DND-41 (cell line): Measurements from ENCODE around the gene MREG.

Experiments
- ATAC-seq: fragments of 200-7000 bp; cut with Tn5 transposase; 3 replicates; pipeline ENCODE4 v1.9.1; 2021; ENCODE audit warnings: low read depth; ENCODE audit not compliant: insufficient read depth
- DNase-seq: peaks from one replicate; pipeline ENCODE4 v3.0.0-alpha.2; 2020
- H2AFZ ChIP-seq: 2 replicates; pipeline ENCODE4 v1.6.0; 2012; ENCODE audit warnings: low read depth, low read length
- H3K27ac ChIP-seq: 2 replicates; pipeline ENCODE4 v1.5.1; 2012; ENCODE audit warnings: low read length, inconsistent platforms
- H3K27me3 ChIP-seq: fragments of 200-600 bp; sonication (generic); 2 replicates; pipeline ENCODE4 v1.6.0; 2012; ENCODE audit warnings: low read length, mild to moderate bottlenecking, inconsistent platforms; ENCODE audit not compliant: insufficient read depth, poor library complexity
- H3K36me3 ChIP-seq: 2 replicates; pipeline ENCODE4 v1.5.1; 2012; ENCODE audit warnings: low read length, inconsistent platforms; ENCODE audit not compliant: insufficient read depth
- H3K4me1 ChIP-seq: 2 replicates; pipeline ENCODE4 v1.5.1; 2012; ENCODE audit warnings: mild to moderate bottlenecking, low read length; ENCODE audit not compliant: insufficient read depth
- H3K4me2 ChIP-seq: 2 replicates; pipeline ENCODE4 v1.6.0; 2012; ENCODE audit warnings: mild to moderate bottlenecking, moderate library complexity, low read length, inconsistent platforms; ENCODE audit not compliant: insufficient read depth
- H3K4me3 ChIP-seq, 2 experiments: fragments of 200-600 bp in 1 of 2; shearing (Covaris generic) in 1 of 2; 2 replicates each; pipeline ENCODE4 v1.5.1; 2012 to 2016; ENCODE audit warnings: inconsistent platforms in 2 of 2, low read length in 2 of 2, mild to moderate bottlenecking in 2 of 2, low read depth in 1 of 2, moderate library complexity in 1 of 2
- H3K79me2 ChIP-seq: 2 replicates; pipeline ENCODE4 v1.6.0; 2012; ENCODE audit warnings: low read length, inconsistent platforms; ENCODE audit not compliant: insufficient read depth
- H3K9ac ChIP-seq: 2 replicates; pipeline ENCODE4 v1.6.0; 2012; ENCODE audit warnings: low read depth, mild to moderate bottlenecking, inconsistent platforms, low read length, moderate library complexity
- H3K9me3 ChIP-seq: 2 replicates; pipeline ENCODE4 v1.5.1; 2012; ENCODE audit warnings: low read length, moderate library complexity, mild to moderate bottlenecking, inconsistent platforms; ENCODE audit not compliant: insufficient read depth, severe bottlenecking
- H4K20me1 ChIP-seq: 2 replicates; pipeline ENCODE4 v1.6.0; 2012; ENCODE audit warnings: low read length; ENCODE audit not compliant: insufficient read depth
- EZH2 ChIP-seq: IDR thresholded peaks from 3 replicates; pipeline ENCODE4 v1.6.1; 2012; ENCODE audit warnings: borderline replicate concordance, low read depth, mild to moderate bottlenecking, moderate library complexity, low read length, inconsistent platforms; ENCODE audit not compliant: severe bottlenecking
- TF ChIP-seq, protein P1 (sequence below): IDR thresholded peaks from 2 replicates; pipeline ENCODE4 v1.5.1; 2012; ENCODE audit warnings: borderline replicate concordance, low read length, moderate library complexity, mild to moderate bottlenecking; ENCODE audit not compliant: poor library complexity, severe bottlenecking; ENCODE audit errors: extremely low read depth

The MREG gene

DNA sequence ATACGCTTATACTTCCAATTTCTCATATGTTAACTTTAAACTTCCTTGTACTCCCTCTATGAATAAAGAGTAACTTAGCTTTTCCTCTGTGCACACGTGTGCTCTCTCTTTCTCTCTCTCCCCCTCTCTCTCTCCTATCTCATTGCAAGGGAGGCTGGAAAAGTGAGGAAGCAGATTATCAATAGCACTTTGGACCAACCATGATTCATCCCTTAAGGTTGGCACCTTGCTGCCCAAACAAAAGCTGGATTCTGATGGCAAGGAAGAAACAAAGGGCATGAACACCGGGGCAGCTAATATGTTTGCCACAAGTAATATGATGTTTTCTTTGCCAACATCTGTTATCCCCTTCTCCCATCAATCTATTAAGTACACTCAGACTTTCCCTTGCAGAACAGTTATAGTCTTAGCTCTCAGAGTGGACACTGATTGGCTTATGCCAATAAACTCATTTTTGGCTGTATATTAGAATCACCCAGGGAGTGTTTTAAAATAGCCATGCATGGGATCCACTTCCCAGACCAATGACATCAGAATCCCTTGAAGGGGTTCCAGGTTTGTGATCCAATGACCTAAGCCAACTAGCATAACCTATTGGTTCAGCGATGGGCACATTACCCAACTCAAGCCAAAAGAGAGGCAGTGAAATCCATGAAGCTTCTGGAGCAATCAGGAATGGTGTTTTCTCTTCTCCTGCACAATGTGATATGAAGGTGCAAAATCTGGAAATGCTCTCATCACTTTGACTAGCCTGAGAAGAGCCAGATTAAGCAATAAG lies 60.3 kb downstream of the MREG start:
- no peak for TF ChIP-seq EZH2
- TF ChIP-seq, protein P1, sequence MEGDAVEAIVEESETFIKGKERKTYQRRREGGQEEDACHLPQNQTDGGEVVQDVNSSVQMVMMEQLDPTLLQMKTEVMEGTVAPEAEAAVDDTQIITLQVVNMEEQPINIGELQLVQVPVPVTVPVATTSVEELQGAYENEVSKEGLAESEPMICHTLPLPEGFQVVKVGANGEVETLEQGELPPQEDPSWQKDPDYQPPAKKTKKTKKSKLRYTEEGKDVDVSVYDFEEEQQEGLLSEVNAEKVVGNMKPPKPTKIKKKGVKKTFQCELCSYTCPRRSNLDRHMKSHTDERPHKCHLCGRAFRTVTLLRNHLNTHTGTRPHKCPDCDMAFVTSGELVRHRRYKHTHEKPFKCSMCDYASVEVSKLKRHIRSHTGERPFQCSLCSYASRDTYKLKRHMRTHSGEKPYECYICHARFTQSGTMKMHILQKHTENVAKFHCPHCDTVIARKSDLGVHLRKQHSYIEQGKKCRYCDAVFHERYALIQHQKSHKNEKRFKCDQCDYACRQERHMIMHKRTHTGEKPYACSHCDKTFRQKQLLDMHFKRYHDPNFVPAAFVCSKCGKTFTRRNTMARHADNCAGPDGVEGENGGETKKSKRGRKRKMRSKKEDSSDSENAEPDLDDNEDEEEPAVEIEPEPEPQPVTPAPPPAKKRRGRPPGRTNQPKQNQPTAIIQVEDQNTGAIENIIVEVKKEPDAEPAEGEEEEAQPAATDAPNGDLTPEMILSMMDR: no peak
- ATAC-seq: no peak
- DNase-seq: no peak
- Histone ChIP-seq H4K20me1 (no peaks in the 10 kb centered on the region), H3K36me3 (no peaks in the 10 kb centered on the region), H3K27ac (no peak overlapping the region), H3K4me3 (no peak overlapping the region), H2AFZ (no peak overlapping the region), H3K4me1 (no peaks in the 10 kb centered on the region), H3K4me2 (no peak overlapping the region), H3K9ac (no peak overlapping the region), H3K27me3 (no peaks in the 10 kb centered on the region), H3K79me2 (no peaks in the 10 kb centered on the region), H3K9me3 (no peaks in the 10 kb centered on the region)

DNA sequence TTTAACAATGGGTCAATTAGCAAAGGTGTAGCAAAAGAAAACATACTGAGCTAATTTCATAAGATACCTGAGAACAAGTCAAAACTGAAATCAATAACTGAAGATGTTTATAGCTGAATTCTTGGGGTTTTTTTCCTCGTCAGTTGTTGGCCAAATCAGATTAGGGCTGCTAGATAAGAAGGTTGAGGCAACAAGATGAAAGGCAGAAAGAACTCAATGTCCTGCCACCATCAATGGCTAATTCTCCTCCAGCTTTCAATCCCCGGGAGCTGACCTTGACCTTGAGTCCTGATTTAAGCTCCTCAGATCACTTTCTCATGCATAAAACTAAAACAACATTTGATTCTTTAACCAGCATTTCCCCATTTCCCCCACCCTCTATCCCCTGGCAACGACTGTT lies 61.8 kb downstream of the MREG start:
- no peak overlapping the region for H2AFZ ChIP-seq
- H4K20me1 ChIP-seq: no peaks in the 10 kb centered on the region
- no peak overlapping the region for H3K4me3 ChIP-seq
- no peak for ATAC-seq
- H3K9me3 ChIP-seq: no peaks in the 10 kb centered on the region
- H3K9ac ChIP-seq: no peak overlapping the region
- H3K27ac ChIP-seq: no peak overlapping the region
- no peak for DNase-seq
- no peak overlapping the region for H3K4me2 ChIP-seq
- H3K27me3 ChIP-seq: no peaks in the 10 kb centered on the region
- H3K36me3 ChIP-seq: no peaks in the 10 kb centered on the region
- no peaks in the 10 kb centered on the region for H3K79me2 ChIP-seq
- no peaks in the 10 kb centered on the region for H3K4me1 ChIP-seq
- no peak for TF ChIP-seq EZH2
- TF ChIP-seq, protein P1: no peak

DNA sequence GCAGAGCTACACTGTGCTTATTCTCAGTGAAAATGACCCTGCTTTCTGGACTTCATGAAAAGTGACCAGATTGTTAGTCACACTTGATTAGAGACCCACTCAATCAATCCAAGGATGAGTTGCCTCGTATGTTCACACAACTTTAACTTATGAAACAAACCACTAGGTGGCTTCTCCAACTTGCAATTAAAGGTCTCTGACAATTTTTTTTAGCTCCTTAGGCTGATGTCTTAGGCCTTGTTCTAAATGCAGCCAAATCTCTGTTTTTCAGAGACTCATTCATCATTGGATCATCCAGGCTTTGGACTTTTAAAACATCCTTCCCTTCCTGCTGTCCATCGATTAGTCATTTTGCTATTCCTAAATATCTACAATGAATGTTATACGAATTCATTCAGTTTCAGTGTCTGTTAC lies 63.4 kb downstream of the MREG start:
- Histone ChIP-seq H3K36me3 (peaks cover 5% of the 10 kb centered on the region; the same call in 1 of the 2 replicates), H3K4me2 (no peak overlapping the region), H3K79me2 (no peaks in the 10 kb centered on the region), H3K4me1 (no peaks in the 10 kb centered on the region), H3K4me3 (no peak overlapping the region), H3K9me3 (no peaks in the 10 kb centered on the region), H4K20me1 (no peaks in the 10 kb centered on the region), H2AFZ (no peak overlapping the region), H3K9ac (no peak overlapping the region), H3K27me3 (no peaks in the 10 kb centered on the region), H3K27ac (no peak overlapping the region)
- TF ChIP-seq, protein P1: peak; percentile 55
- no peak for TF ChIP-seq EZH2
- DNase-seq: no peak
- ATAC-seq: peak; percentile 82
